Measurements from ENCODE around the gene GPC1. TPM values are rescaled to one million over a fixed set of nuclear protein-coding genes. Genes with fewer than 3 reads are reported as not detected.

The GPC1 gene
- total and polyA plus RNA-seq, 2 of the 4 experiments (the other 2 are of a cell fraction): 16.0 to 211 TPM

DNA sequence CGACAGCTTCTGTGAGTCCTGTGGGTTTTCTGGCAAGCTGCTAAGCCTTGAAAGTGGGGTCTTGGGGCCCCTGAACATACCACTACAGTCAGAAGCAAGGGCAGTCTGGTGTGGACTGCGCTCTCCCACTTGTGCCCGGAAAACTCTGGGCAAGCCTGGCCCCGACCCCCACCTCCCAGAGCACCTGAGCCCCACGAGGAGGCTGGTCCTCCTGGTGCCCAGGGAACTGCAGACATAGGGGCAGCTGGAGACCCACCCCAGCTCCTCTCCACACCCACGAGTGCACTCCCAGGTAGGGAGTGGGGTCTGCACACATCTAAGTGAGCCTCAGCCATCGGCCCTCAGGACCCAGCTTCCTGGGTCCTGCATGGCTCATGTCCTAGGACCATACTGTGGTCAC is 16.2 kb upstream of the GPC1 start:
- H3K9ac ChIP-seq (ENCODE audit: low read depth, low read length): no peak overlapping the region
- ChIA-PET POLR2A (ENCODE audit: unreplicated experiment) (interaction anchor here (0.5 kb wide), 1 partner anchor 1365 kb away, joined by 3 read pairs; no protein-coding TSS in a partner anchor), CTCF (interaction anchor here (0.6 kb wide), 1 partner anchor 1165 kb away, joined by 3 read pairs; no protein-coding TSS in a partner anchor)
- intact Hi-C loops (cut with micrococcal nuclease): no loop called here
- H2AFZ ChIP-seq (replicated peaks; ENCODE audit: low read length, poor library complexity): no peak overlapping the region
- no peak overlapping the region for H3K14ac ChIP-seq (replicated peaks; ENCODE audit: low read depth, low read length)
- H4K8ac ChIP-seq (ENCODE audit: low read depth in 2 of 2, low read length in 2 of 2): no peak overlapping the region
- peaks cover 15% of the 10 kb centered on the region for H3K9me3 ChIP-seq (ENCODE audit: control insufficient read depth, insufficient read depth, low read length)
- H3K4ac ChIP-seq (ENCODE audit: low read depth, low read length): no peak overlapping the region
- no TSS peak for BruUV-seq (replicated peaks)
- in situ Hi-C loops (cut with MboI; ENCODE audit: low sequenced_read_pairs): no loop called here
- no peaks in the 10 kb centered on the region for H3K4me1 ChIP-seq (ENCODE audit: control insufficient read depth, insufficient read depth, low read length)
- H3K18ac ChIP-seq (ENCODE audit: low read depth, low read length): no peak overlapping the region
- H3K9me1 ChIP-seq (ENCODE audit: insufficient read depth, low read length): no peaks in the 10 kb centered on the region
- no peak overlapping the region for H2BK20ac ChIP-seq (ENCODE audit: low read depth, low read length)
- TF ChIP-seq, protein P1, sequence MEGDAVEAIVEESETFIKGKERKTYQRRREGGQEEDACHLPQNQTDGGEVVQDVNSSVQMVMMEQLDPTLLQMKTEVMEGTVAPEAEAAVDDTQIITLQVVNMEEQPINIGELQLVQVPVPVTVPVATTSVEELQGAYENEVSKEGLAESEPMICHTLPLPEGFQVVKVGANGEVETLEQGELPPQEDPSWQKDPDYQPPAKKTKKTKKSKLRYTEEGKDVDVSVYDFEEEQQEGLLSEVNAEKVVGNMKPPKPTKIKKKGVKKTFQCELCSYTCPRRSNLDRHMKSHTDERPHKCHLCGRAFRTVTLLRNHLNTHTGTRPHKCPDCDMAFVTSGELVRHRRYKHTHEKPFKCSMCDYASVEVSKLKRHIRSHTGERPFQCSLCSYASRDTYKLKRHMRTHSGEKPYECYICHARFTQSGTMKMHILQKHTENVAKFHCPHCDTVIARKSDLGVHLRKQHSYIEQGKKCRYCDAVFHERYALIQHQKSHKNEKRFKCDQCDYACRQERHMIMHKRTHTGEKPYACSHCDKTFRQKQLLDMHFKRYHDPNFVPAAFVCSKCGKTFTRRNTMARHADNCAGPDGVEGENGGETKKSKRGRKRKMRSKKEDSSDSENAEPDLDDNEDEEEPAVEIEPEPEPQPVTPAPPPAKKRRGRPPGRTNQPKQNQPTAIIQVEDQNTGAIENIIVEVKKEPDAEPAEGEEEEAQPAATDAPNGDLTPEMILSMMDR (conservative IDR thresholded peaks at IDR 0.05; ENCODE audit: low read depth, low read length): no peak
- TF ChIP-seq POLR2A (IDR thresholded peaks at IDR 0.05; ENCODE audit: low read depth, low read length) (no peak), MAZ (IDR thresholded peaks at IDR 0.05; ENCODE audit: borderline replicate concordance, low read depth, low read length) (no peak), RCOR1 (IDR thresholded peaks at IDR 0.05; ENCODE audit: insufficient replicate concordance, low read length) (no peak), FOS (IDR thresholded peaks at IDR 0.05; ENCODE audit: low read depth, low read length) (no peak), BHLHE40 (IDR thresholded peaks at IDR 0.05; ENCODE audit: low read depth, low read length) (no peak), RFX5 (IDR thresholded peaks at IDR 0.05; ENCODE audit: low read depth, low read length) (no peak), CHD1 (IDR thresholded peaks at IDR 0.05; ENCODE audit: low read depth, low read length) (no peak), SMC3 (IDR thresholded peaks at IDR 0.05; ENCODE audit: low read depth, low read length) (no peak), RAD21 (IDR thresholded peaks at IDR 0.05; ENCODE audit: low read length) (no peak), MXI1 (IDR thresholded peaks at IDR 0.05; ENCODE audit: borderline replicate concordance, low read depth, low read length) (no peak), NFE2L2 (IDR thresholded peaks at IDR 0.05; ENCODE audit: low read depth, low read length) (no peak), CEBPB (IDR thresholded peaks at IDR 0.05; ENCODE audit: low read depth, low read length) (no peak), MAFK (IDR thresholded peaks at IDR 0.05; ENCODE audit: low read depth, low read length) (no peak)
- TF ChIP-seq, protein P2, sequence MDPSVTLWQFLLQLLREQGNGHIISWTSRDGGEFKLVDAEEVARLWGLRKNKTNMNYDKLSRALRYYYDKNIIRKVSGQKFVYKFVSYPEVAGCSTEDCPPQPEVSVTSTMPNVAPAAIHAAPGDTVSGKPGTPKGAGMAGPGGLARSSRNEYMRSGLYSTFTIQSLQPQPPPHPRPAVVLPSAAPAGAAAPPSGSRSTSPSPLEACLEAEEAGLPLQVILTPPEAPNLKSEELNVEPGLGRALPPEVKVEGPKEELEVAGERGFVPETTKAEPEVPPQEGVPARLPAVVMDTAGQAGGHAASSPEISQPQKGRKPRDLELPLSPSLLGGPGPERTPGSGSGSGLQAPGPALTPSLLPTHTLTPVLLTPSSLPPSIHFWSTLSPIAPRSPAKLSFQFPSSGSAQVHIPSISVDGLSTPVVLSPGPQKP (IDR thresholded peaks at IDR 0.05; ENCODE audit: borderline replicate concordance, low read depth, low read length): no peak
- TF ChIP-seq, protein P3, sequence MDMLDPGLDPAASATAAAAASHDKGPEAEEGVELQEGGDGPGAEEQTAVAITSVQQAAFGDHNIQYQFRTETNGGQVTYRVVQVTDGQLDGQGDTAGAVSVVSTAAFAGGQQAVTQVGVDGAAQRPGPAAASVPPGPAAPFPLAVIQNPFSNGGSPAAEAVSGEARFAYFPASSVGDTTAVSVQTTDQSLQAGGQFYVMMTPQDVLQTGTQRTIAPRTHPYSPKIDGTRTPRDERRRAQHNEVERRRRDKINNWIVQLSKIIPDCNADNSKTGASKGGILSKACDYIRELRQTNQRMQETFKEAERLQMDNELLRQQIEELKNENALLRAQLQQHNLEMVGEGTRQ (IDR thresholded peaks at IDR 0.05; ENCODE audit: low read depth, low read length): no peak
- no peak for ATAC-seq (ENCODE audit: low read depth)
- H4K5ac ChIP-seq (ENCODE audit: low read depth, low read length): no peak overlapping the region
- H3K56ac ChIP-seq (ENCODE audit: extremely low read depth, insufficient read depth, low read length): no peak overlapping the region
- no peak overlapping the region for H2BK15ac ChIP-seq (ENCODE audit: low read depth, low read length)
- H2BK5ac ChIP-seq (ENCODE audit: low read depth, low read length, poor library complexity, severe bottlenecking): no peak overlapping the region
- no peak overlapping the region for H4K91ac ChIP-seq (ENCODE audit: insufficient read depth, low read depth, low read length)
- no peak for DNase-seq
- no peak overlapping the region for H2AK5ac ChIP-seq (ENCODE audit: low read depth, low read length)
- H3K4me3 ChIP-seq (ENCODE audit: insufficient read depth, low read depth, low read length): no peak overlapping the region
- no peak overlapping the region for H2AK9ac ChIP-seq (replicated peaks; ENCODE audit: low read depth, low read length, poor library complexity)
- no CpG with 5 or more reads among the region's 7 CpGs for WGBS, 2 experiments (ENCODE audit: extremely low coverage in 2 of 2, insufficient read length in 1 of 2)
- dilution Hi-C loops (cut with HindIII; ENCODE audit: low sequenced_read_pairs, unreplicated experiment): no loop called here
- no peaks in the 10 kb centered on the region for H3K27me3 ChIP-seq (ENCODE audit: control insufficient read depth, insufficient read depth, low read length)
- H3K36me3 ChIP-seq (ENCODE audit: control insufficient read depth, insufficient read depth, low read length): no peaks in the 10 kb centered on the region
- no peaks in the 10 kb centered on the region for H4K20me1 ChIP-seq (ENCODE audit: insufficient read depth, low read length)
- no peaks in the 10 kb centered on the region for H3K79me1 ChIP-seq (ENCODE audit: low read depth in 1 of 2, low read length in 2 of 2)
- no peak overlapping the region for H2BK120ac ChIP-seq (ENCODE audit: low read depth, low read length)
- H3K4me2 ChIP-seq (ENCODE audit: low read depth, low read length): no peak overlapping the region
- no peak overlapping the region for H3K27ac ChIP-seq (ENCODE audit: insufficient read depth, low read length)
- H3K23ac ChIP-seq (ENCODE audit: low read depth, low read length): no peak overlapping the region
